K562 (cell line): ENCODE data around the gene NKD1.

Experiments used
- CTCF ChIP-seq, 3 experiments: IDR thresholded peaks in 2 of 3; conservative IDR thresholded peaks in 1 of 3; 2 replicates each; pipeline ENCODE4 v1.5.1; 2011 to 2012; ENCODE audit warnings: low read length in 3 of 3, mild to moderate bottlenecking in 3 of 3, control low read depth in 2 of 3, improper control_type of control experiment in 1 of 3, inconsistent platforms in 1 of 3, low read depth in 1 of 3, mixed read lengths in 1 of 3, moderate library complexity in 1 of 3; ENCODE audit not compliant: insufficient read depth in 2 of 3
- FOXA3 ChIP-seq, 2 experiments: fragments of 450-650 bp in 1 of 2; sonication (generic) in 1 of 2; formaldehyde crosslinking; IDR thresholded peaks in 1 of 2; conservative IDR thresholded peaks in 1 of 2; 2 replicates each; pipeline versions ENCODE4 v1.4.0 to v1.8.0; 2020 to 2022; ENCODE audit warnings: mild to moderate bottlenecking in 2 of 2, missing genetic modification reagents in 1 of 2
- PKNOX1 ChIP-seq: fragments of 450-650 bp; IDR thresholded peaks from 2 replicates; pipeline ENCODE4 v1.6.1; 2016
- POLR2A ChIP-seq: fragments of 450-650 bp; conservative IDR thresholded peaks from 2 replicates; pipeline ENCODE4 v1.6.1; 2016
- RFX5 ChIP-seq: IDR thresholded peaks from 2 replicates; pipeline ENCODE4 v1.6.1; 2011; ENCODE audit warnings: low read depth, mild to moderate bottlenecking, improper control_type of control experiment, low read length
- SAFB2 ChIP-seq: fragments of 200-400 bp; formaldehyde crosslinking; IDR thresholded peaks from 2 replicates; pipeline ENCODE4 v1.6.1; 2018; ENCODE audit warnings: borderline replicate concordance, low read length, low read depth, moderate library complexity; ENCODE audit not compliant: severe bottlenecking
- TSC22D4 ChIP-seq: fragments of 450-650 bp; IDR thresholded peaks from 2 replicates; pipeline ENCODE4 v1.6.1; 2016; ENCODE audit warnings: missing genetic modification characterization, missing biosample characterization, control low read depth
- ZBTB2 ChIP-seq: fragments of 450-650 bp; IDR thresholded peaks from 2 replicates; pipeline ENCODE4 v1.6.1; 2016; ENCODE audit warnings: antibody characterized with exemption
- ZEB2 ChIP-seq: fragments of 450-650 bp; IDR thresholded peaks from 2 replicates; pipeline ENCODE4 v1.6.1; 2016

GRCh38 chr16:50680556-50680893 lies 132.3 kb downstream of the NKD1 start:
- TF ChIP-seq CTCF (IDR thresholded peaks at IDR 0.05 in 2 of 3, conservative IDR thresholded peaks at IDR 0.05 in 1 of 3; ENCODE audit: insufficient read depth in 2 of 3, low read depth in 1 of 3, low read length in 3 of 3) = no peak
- TF ChIP-seq ZEB2 = no peak
- TF ChIP-seq ZBTB2 = no peak
- no peak for TF ChIP-seq SAFB2
- no peak for TF ChIP-seq PKNOX1
- TF ChIP-seq POLR2A = no peak
- TF ChIP-seq TSC22D4 (tag) = no peak
- no peak for TF ChIP-seq FOXA3 (CRISPR knock-in tag; conservative IDR thresholded peaks at IDR 0.05 in 1 of 2, IDR thresholded peaks at IDR 0.05 in 1 of 2)
- TF ChIP-seq RFX5 = no peak
